GM12878 (cell line): ENCODE results near the gene KIN. TPM values are rescaled to one million over a fixed set of nuclear protein-coding genes. Genes with fewer than 3 reads are reported as not detected.

Source experiments
- BMI1 ChIP-seq: fragments of 450-650 bp; IDR thresholded peaks from 2 replicates; pipeline ENCODE4 v1.6.1; 2016; ENCODE audit warnings: mild to moderate bottlenecking, moderate library complexity, borderline replicate concordance
- CHD1 ChIP-seq: IDR thresholded peaks from 2 replicates; pipeline ENCODE4 v1.6.1; 2012; ENCODE audit warnings: low read depth, low read length, improper control_type of control experiment
- CHD4 ChIP-seq: fragments of 200-600 bp; sonication (generic); IDR thresholded peaks from 2 replicates; pipeline ENCODE4 v1.6.1; 2016; ENCODE audit warnings: mild to moderate bottlenecking
- ETV6 ChIP-seq, 2 experiments: fragments of 450-650 bp in 1 of 2; IDR thresholded peaks in 1 of 2; conservative IDR thresholded peaks in 1 of 2; 2 replicates each; pipeline ENCODE4 v1.6.1; 2014; ENCODE audit warnings: antibody characterized with exemption in 1 of 2, borderline replicate concordance in 1 of 2, low read depth in 1 of 2, mild to moderate bottlenecking in 1 of 2, moderate library complexity in 1 of 2
- IKZF2 ChIP-seq, 2 experiments: fragments of 450-650 bp; IDR thresholded peaks; 2 replicates each; pipeline ENCODE4 v1.6.1; 2017; ENCODE audit warnings: mild to moderate bottlenecking in 2 of 2, moderate library complexity in 2 of 2
- MEF2A ChIP-seq: IDR thresholded peaks from 2 replicates; pipeline ENCODE4 v1.6.1; 2011; ENCODE audit warnings: low read depth, mild to moderate bottlenecking, low read length, moderate library complexity; ENCODE audit not compliant: insufficient read depth
- NR2F1 ChIP-seq: fragments of 450-650 bp; conservative IDR thresholded peaks from 2 replicates; pipeline ENCODE4 v1.6.1; 2017; ENCODE audit warnings: mild to moderate bottlenecking
- PAX5 ChIP-seq: IDR thresholded peaks from 2 replicates; pipeline ENCODE4 v1.6.1; 2011; ENCODE audit warnings: low read depth, low read length, borderline replicate concordance
- RBBP5 ChIP-seq: fragments of 200-600 bp; sonication (generic); conservative IDR thresholded peaks from 2 replicates; pipeline ENCODE4 v1.6.1; 2016
- SPI1 ChIP-seq: IDR thresholded peaks from 2 replicates; pipeline ENCODE4 v1.6.1; 2011; ENCODE audit warnings: low read depth, mild to moderate bottlenecking, low read length, moderate library complexity, borderline replicate concordance; ENCODE audit not compliant: insufficient read depth
- TAF1 ChIP-seq: IDR thresholded peaks from 2 replicates; pipeline ENCODE4 v1.6.1; 2011; ENCODE audit warnings: mild to moderate bottlenecking, low read depth, low read length, borderline replicate concordance
- TCF12 ChIP-seq: IDR thresholded peaks from 2 replicates; pipeline ENCODE4 v1.6.1; 2011; ENCODE audit warnings: low read depth, mild to moderate bottlenecking, low read length
- WRNIP1 ChIP-seq: IDR thresholded peaks from 2 replicates; pipeline ENCODE4 v1.6.1; 2011; ENCODE audit warnings: low read depth, low read length, improper control_type of control experiment, borderline replicate concordance
- polyA plus RNA-seq, 11 experiments: library from polyadenylated mRNA; depleted of rRNA in 4 of 11; unstranded in 6 of 11; stranded (reverse) in 5 of 11; fragments of >200 nt; fragmentation: Nextera tagmentation in 4 of 11; fragmentation: Illumina TruSeq in 1 of 11; extraction: Ambion mirVana in 4 of 11; extraction: Trizol in 1 of 11; gene quantifications; 1 replicate in 1 of 11; 2 replicates in 10 of 11; pipeline versions ENCODE4 v1.2.1 to v1.2.3, GENCODE V29; 2011 to 2016; ENCODE audit warnings: inconsistent platforms in 2 of 11, missing spikeins in 2 of 11, low read depth in 1 of 11
- total RNA-seq, 4 experiments: library from RNA; depleted of rRNA in 3 of 4; stranded (reverse); fragments of >200 nt in 3 of 4; fragmentation: Illumina TruSeq in 1 of 4; extraction: Trizol in 1 of 4; gene quantifications; 2 replicates each; pipeline versions ENCODE4 v1.2.1 to v1.2.3, GENCODE V29; 2013 to 2021
- TF ChIP-seq, protein P1 (sequence below): fragments of 450-650 bp; formaldehyde crosslinking; IDR thresholded peaks from 2 replicates; pipeline ENCODE4 v1.4.0; 2022; ENCODE audit warnings: mild to moderate bottlenecking, moderate library complexity
- TF ChIP-seq, protein P2 (sequence below): IDR thresholded peaks from 2 replicates; pipeline ENCODE4 v1.6.1; 2011; ENCODE audit warnings: low read depth, mild to moderate bottlenecking, low read length, moderate library complexity, borderline replicate concordance; ENCODE audit errors: extremely low read depth
- TF ChIP-seq, protein P3 (sequence below): IDR thresholded peaks from 2 replicates; pipeline ENCODE4 v1.6.1; 2012; ENCODE audit warnings: low read depth, low read length, improper control_type of control experiment
- TF ChIP-seq, protein P4 (sequence below): fragments of 450-650 bp; IDR thresholded peaks from 2 replicates; pipeline ENCODE4 v1.6.1; 2016; ENCODE audit warnings: mild to moderate bottlenecking, moderate library complexity, borderline replicate concordance
- TF ChIP-seq, protein P5 (sequence below): IDR thresholded peaks from 2 replicates; pipeline ENCODE4 v1.6.1; 2012; ENCODE audit warnings: low read depth, low read length, improper control_type of control experiment

KIN gene
- total and polyA plus RNA-seq, 10 of the 15 experiments (the other 5 are each of a cell fraction or from before 2014, with no cell fraction given): 6.8 to 33.2 (median 11.3) TPM

DNA sequence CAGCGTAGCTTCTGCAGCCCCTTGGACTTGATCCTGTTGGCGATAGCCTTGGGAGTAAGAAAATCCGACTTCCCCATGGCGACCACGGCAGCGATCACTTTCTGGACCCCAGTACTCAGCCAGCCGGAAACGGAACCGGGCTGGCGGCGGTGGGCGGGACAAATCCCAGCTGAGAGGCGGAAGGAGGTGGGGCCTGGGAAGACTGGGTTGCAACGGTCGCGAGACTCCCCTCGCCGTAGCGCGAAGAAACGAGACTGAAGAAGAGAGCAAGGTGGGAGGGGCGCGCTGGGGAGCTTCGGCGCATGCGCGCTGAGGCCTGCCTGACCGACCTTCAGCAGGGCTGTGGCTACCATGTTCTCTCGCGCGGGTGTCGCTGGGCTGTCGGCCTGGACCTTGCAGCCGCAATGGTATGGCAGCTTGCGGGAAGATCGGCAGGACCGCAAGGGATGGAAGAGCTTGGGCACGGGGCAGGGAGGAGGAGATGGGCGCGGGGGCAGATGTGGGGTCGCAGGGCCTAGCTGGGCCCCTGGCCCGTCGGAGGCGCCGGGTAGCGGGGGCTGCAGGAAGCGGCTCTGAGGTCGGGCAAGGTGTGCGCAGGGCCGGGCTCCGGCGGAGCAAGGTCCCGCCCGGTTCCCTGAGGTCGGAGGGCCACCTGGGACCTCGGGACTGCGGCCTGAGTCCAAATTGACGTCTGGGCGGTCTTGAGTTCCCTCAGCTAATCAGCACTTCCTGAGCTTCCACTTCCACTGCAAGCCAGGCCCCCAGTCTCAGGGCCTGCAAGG, at the start of gene KIN, which contains the start of gene ATP5F1C (continued):
- TF ChIP-seq, protein P1, sequence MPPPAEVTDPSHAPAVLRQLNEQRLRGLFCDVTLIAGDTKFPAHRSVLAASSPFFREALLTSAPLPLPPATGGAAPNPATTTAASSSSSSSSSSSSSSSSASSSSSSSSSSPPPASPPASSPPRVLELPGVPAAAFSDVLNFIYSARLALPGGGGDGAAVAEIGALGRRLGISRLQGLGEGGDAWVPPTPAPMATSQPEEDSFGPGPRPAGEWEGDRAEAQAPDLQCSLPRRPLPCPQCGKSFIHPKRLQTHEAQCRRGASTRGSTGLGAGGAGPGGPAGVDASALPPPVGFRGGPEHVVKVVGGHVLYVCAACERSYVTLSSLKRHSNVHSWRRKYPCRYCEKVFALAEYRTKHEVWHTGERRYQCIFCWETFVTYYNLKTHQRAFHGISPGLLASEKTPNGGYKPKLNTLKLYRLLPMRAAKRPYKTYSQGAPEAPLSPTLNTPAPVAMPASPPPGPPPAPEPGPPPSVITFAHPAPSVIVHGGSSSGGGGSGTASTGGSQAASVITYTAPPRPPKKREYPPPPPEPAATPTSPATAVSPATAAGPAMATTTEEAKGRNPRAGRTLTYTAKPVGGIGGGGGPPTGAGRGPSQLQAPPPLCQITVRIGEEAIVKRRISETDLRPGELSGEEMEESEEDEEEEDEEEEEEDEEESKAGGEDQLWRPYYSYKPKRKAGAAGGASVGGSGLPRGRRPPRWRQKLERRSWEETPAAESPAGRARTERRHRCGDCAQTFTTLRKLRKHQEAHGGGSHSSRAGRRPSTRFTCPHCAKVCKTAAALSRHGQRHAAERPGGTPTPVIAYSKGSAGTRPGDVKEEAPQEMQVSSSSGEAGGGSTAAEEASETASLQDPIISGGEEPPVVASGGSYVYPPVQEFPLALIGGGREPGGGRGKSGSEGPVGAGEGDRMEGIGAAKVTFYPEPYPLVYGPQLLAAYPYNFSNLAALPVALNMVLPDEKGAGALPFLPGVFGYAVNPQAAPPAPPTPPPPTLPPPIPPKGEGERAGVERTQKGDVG (CRISPR knock-in tag): no peak
- TF ChIP-seq IKZF2 (IDR thresholded peaks at IDR 0.05): no peak
- TF ChIP-seq WRNIP1: no peak
- no peak for TF ChIP-seq CHD4
- TF ChIP-seq MEF2A: no peak
- TF ChIP-seq, protein P2, sequence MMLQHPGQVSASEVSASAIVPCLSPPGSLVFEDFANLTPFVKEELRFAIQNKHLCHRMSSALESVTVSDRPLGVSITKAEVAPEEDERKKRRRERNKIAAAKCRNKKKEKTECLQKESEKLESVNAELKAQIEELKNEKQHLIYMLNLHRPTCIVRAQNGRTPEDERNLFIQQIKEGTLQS: no peak
- TF ChIP-seq TAF1: no peak; the same call in 1 of the 2 replicates
- TF ChIP-seq PAX5: 0 out of 2 replicates have a peak, but pooled peaks have one; percentile 31
- TF ChIP-seq, protein P3, sequence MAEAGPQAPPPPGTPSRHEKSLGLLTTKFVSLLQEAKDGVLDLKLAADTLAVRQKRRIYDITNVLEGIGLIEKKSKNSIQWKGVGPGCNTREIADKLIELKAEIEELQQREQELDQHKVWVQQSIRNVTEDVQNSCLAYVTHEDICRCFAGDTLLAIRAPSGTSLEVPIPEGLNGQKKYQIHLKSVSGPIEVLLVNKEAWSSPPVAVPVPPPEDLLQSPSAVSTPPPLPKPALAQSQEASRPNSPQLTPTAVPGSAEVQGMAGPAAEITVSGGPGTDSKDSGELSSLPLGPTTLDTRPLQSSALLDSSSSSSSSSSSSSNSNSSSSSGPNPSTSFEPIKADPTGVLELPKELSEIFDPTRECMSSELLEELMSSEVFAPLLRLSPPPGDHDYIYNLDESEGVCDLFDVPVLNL: 0 out of 2 replicates have a peak, but pooled peaks have one; percentile 32
- TF ChIP-seq SPI1: peak; percentile 46; the same call in 1 of the 2 replicates
- no peak for TF ChIP-seq TCF12
- TF ChIP-seq, protein P4, sequence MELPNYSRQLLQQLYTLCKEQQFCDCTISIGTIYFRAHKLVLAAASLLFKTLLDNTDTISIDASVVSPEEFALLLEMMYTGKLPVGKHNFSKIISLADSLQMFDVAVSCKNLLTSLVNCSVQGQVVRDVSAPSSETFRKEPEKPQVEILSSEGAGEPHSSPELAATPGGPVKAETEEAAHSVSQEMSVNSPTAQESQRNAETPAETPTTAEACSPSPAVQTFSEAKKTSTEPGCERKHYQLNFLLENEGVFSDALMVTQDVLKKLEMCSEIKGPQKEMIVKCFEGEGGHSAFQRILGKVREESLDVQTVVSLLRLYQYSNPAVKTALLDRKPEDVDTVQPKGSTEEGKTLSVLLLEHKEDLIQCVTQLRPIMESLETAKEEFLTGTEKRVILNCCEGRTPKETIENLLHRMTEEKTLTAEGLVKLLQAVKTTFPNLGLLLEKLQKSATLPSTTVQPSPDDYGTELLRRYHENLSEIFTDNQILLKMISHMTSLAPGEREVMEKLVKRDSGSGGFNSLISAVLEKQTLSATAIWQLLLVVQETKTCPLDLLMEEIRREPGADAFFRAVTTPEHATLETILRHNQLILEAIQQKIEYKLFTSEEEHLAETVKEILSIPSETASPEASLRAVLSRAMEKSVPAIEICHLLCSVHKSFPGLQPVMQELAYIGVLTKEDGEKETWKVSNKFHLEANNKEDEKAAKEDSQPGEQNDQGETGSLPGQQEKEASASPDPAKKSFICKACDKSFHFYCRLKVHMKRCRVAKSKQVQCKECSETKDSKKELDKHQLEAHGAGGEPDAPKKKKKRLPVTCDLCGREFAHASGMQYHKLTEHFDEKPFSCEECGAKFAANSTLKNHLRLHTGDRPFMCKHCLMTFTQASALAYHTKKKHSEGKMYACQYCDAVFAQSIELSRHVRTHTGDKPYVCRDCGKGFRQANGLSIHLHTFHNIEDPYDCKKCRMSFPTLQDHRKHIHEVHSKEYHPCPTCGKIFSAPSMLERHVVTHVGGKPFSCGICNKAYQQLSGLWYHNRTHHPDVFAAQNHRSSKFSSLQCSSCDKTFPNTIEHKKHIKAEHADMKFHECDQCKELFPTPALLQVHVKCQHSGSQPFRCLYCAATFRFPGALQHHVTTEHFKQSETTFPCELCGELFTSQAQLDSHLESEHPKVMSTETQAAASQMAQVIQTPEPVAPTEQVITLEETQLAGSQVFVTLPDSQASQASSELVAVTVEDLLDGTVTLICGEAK: peak; percentile 91
- TF ChIP-seq BMI1: no peak
- TF ChIP-seq, protein P5, sequence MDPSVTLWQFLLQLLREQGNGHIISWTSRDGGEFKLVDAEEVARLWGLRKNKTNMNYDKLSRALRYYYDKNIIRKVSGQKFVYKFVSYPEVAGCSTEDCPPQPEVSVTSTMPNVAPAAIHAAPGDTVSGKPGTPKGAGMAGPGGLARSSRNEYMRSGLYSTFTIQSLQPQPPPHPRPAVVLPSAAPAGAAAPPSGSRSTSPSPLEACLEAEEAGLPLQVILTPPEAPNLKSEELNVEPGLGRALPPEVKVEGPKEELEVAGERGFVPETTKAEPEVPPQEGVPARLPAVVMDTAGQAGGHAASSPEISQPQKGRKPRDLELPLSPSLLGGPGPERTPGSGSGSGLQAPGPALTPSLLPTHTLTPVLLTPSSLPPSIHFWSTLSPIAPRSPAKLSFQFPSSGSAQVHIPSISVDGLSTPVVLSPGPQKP: peak; percentile 57; the same call in 1 of the 2 replicates
- TF ChIP-seq RBBP5: no peak
- peak; percentile 41 for TF ChIP-seq NR2F1
- TF ChIP-seq CHD1: no peak
- TF ChIP-seq ETV6 (conservative IDR thresholded peaks at IDR 0.05 in 1 of 2, IDR thresholded peaks at IDR 0.05 in 1 of 2; ENCODE audit: borderline replicate concordance in 1 of 2, low read depth in 1 of 2): no peak
